CD8-positive, alpha-beta memory T cell (primary cell): ENCODE data around the gene NEDD8. TPM values are rescaled to one million over a fixed set of nuclear protein-coding genes. Genes with fewer than 3 reads are reported as not detected.
A peak's percentile ranks its signal among the peaks of the same experiment; 100 is the strongest.
"Not testable (repeated sequence)": the region's sequence is repeated elsewhere in the genome, so short reads cannot be mapped to it uniquely, and the experiment has no call there.

Experiments used
- CTCF ChIA-PET: fragments of 350-600 bp; sonication (Branson Sonifier 250); formaldehyde crosslinking; loops from one replicate; lab custom pipeline; 2021; ENCODE audit warnings: antibody characterized with exemption; lab: Charles Lee
- POLR2A ChIA-PET: fragments of 350-600 bp; sonication (Branson Sonifier 250); formaldehyde crosslinking; loops from one replicate; lab custom pipeline; 2021; ENCODE audit warnings: antibody characterized with exemption; lab: Charles Lee
- DNase-seq, 5 donors: peaks; one replicate each; pipeline versions ENCODE4 v3.0.0 to v3.0.0-alpha.2; 2020 to 2022; ENCODE audit warnings: mixed read lengths in 1 of 5
- H3K27ac ChIP-seq: one replicate; pipeline ENCODE4 v1.7.0; 2013; ENCODE audit warnings: low read depth, mild to moderate bottlenecking, low read length, moderate library complexity
- H3K27me3 ChIP-seq: 2 replicates; pipeline ENCODE4 v1.7.0; 2013; ENCODE audit warnings: low read length, mild to moderate bottlenecking; ENCODE audit not compliant: insufficient read depth, poor library complexity, severe bottlenecking
- H3K36me3 ChIP-seq: 2 replicates; pipeline ENCODE4 v1.7.0; 2013; ENCODE audit warnings: mild to moderate bottlenecking, low read length, moderate library complexity; ENCODE audit not compliant: insufficient read depth
- H3K4me1 ChIP-seq: 2 replicates; pipeline ENCODE4 v1.7.0; 2013; ENCODE audit warnings: mild to moderate bottlenecking, low read length, moderate library complexity; ENCODE audit not compliant: insufficient read depth
- H3K4me3 ChIP-seq: 2 replicates; pipeline ENCODE4 v1.7.0; 2013; ENCODE audit warnings: mild to moderate bottlenecking, low read length
- H3K9me3 ChIP-seq: 2 replicates; pipeline ENCODE4 v1.7.0; 2013; ENCODE audit warnings: mild to moderate bottlenecking, low read length
- H3K27ac Mint-ChIP-seq, 8 donors: one replicate each; pipeline ENCODE4 v1.8.0; 2020 to 2021; ENCODE audit warnings: mixed read lengths in 8 of 8, mild to moderate bottlenecking in 6 of 8, inconsistent platforms in 3 of 8, moderate library complexity in 3 of 8
- H3K27me3 Mint-ChIP-seq, 2 donors: one replicate each; pipeline ENCODE4 v1.8.0; 2020 to 2021; ENCODE audit warnings: mixed read lengths in 2 of 2, mild to moderate bottlenecking in 1 of 2, moderate library complexity in 1 of 2
- H3K36me3 Mint-ChIP-seq, 3 donors: one replicate each; pipeline ENCODE4 v1.8.0; 2020 to 2021; ENCODE audit warnings: mixed read lengths in 3 of 3, inconsistent platforms in 1 of 3, mild to moderate bottlenecking in 1 of 3
- H3K4me1 Mint-ChIP-seq, 3 donors: one replicate each; pipeline ENCODE4 v1.8.0; 2020 to 2021; ENCODE audit warnings: mixed read lengths in 3 of 3, inconsistent platforms in 1 of 3, mild to moderate bottlenecking in 1 of 3
- H3K4me3 Mint-ChIP-seq, 7 donors: one replicate each; pipeline ENCODE4 v1.8.0; 2020 to 2021; ENCODE audit warnings: mixed read lengths in 7 of 7, mild to moderate bottlenecking in 6 of 7, moderate library complexity in 4 of 7, inconsistent platforms in 2 of 7
- H3K9me3 Mint-ChIP-seq, 5 donors: one replicate each; pipeline ENCODE4 v1.8.0; 2020 to 2022; ENCODE audit warnings: mixed read lengths in 5 of 5, mild to moderate bottlenecking in 3 of 5, moderate library complexity in 2 of 5, inconsistent platforms in 1 of 5
- polyA plus RNA-seq: library from polyadenylated mRNA; unstranded; fragments of 300-500 nt; fragmentation: Illumina TruSeq; gene quantifications from one replicate; pipeline ENCODE4 v1.2.3, GENCODE V29; 2021
- total RNA-seq, 2 experiments: library from RNA; stranded (reverse); gene quantifications; one replicate each; pipeline ENCODE4 v1.2.3, GENCODE V29; 2021

The NEDD8 gene
- total and polyA plus RNA-seq, 3 experiments from 2014 or later: 232 to 364 (median 240) TPM

GRCh38 chr14:24207625-24208024 is 24.5 kb downstream of the NEDD8 start:
- no peaks in the 10 kb centered on the region for H3K9me3 ChIP-seq
- H3K4me3 ChIP-seq: no peak overlapping the region
- no peaks in the 10 kb centered on the region for H3K27me3 ChIP-seq
- H3K36me3 Mint-ChIP-seq: peaks cover 15 to 77% (median 23%) of the 10 kb centered on the region in 3 donors
- ChIA-PET CTCF (interaction anchor here (1.0 to 2.0 kb wide), 3 partner anchors 46 to 158 kb away, joined by 3 to 5 read pairs (median 3); partner anchors contain the start of genes IRF9, PSME2 and RNF31), POLR2A (interaction anchor here (0.6 kb wide), 1 partner anchor 36 kb away, joined by 12 read pairs; no protein-coding TSS in a partner anchor)
- H3K4me1 Mint-ChIP-seq: peaks cover 48 to 74% (median 57%) of the 10 kb centered on the region in 3 donors
- H3K9me3 Mint-ChIP-seq: peaks cover 0 to 2% (median 0%) of the 10 kb centered on the region in 5 donors
- H3K27me3 Mint-ChIP-seq: peaks cover 0 to 3% of the 10 kb centered on the region in 2 donors
- H3K4me1 ChIP-seq: peaks cover 23% of the 10 kb centered on the region
- H3K4me3 Mint-ChIP-seq: peak overlapping the region in 1 of 7 donors; percentile 22
- peaks cover 47% of the 10 kb centered on the region for H3K36me3 ChIP-seq
- DNase-seq: no peak
- H3K27ac ChIP-seq: no peak overlapping the region
- peak overlapping the region in 6 of 8 donors; percentile 77 to 97 (median 95) for H3K27ac Mint-ChIP-seq

GRCh38 chr14:24207104-24207551 is 25.0 kb downstream of the NEDD8 start:
- peaks cover 47% of the 10 kb centered on the region for H3K36me3 ChIP-seq
- H3K36me3 Mint-ChIP-seq: peaks cover 16 to 82% (median 25%) of the 10 kb centered on the region in 3 donors
- H3K4me1 Mint-ChIP-seq: peaks cover 45 to 72% (median 57%) of the 10 kb centered on the region in 3 donors
- POLR2A ChIA-PET: interaction anchor here (0.6 kb wide), 1 partner anchor 36 kb away, joined by 12 read pairs; no protein-coding TSS in a partner anchor
- no peaks in the 10 kb centered on the region for H3K27me3 ChIP-seq
- no peak overlapping the region for H3K27ac ChIP-seq
- peak overlapping the region in 3 of 7 donors; percentile 3 to 22 (median 17) for H3K4me3 Mint-ChIP-seq
- peak overlapping the region; percentile 48 to 97 (median 94) for H3K27ac Mint-ChIP-seq
- H3K9me3 Mint-ChIP-seq: peaks cover 0 to 2% (median 0%) of the 10 kb centered on the region in 5 donors
- H3K4me1 ChIP-seq: peaks cover 18% of the 10 kb centered on the region
- H3K4me3 ChIP-seq: no peak overlapping the region
- peaks cover 0 to 3% of the 10 kb centered on the region in 2 donors for H3K27me3 Mint-ChIP-seq
- CTCF ChIA-PET: interaction anchor here (1.0 to 2.0 kb wide), 3 partner anchors 9 to 159 kb away, joined by 3 to 6 read pairs (median 5); partner anchors contain the start of genes IRF9 and MDP1
- no peaks in the 10 kb centered on the region for H3K9me3 ChIP-seq
- peak in 4 of 5 donors; percentile 15 to 58 (median 35) for DNase-seq

- Histone ChIP-seq H3K27ac (no peak overlapping the region), H3K9me3 (no peaks in the 10 kb centered on the region), H3K4me1 (peaks cover 11% of the 10 kb centered on the region), H3K27me3 (no peaks in the 10 kb centered on the region), H3K4me3 (no peak overlapping the region), H3K36me3 (peaks cover 45% of the 10 kb centered on the region)
- no peak for DNase-seq
- Mint-ChIP-seq H3K36me3 (peaks cover 15 to 85% (median 25%) of the 10 kb centered on the region in 3 donors), H3K27ac (peak overlapping the region; percentile 39 to 97 (median 94)), H3K4me3 (peak overlapping the region in 4 of 7 donors; percentile 3 to 22 (median 18)), H3K27me3 (peaks cover 0 to 3% of the 10 kb centered on the region in 2 donors), H3K9me3 (peaks cover 0 to 2% (median 0%) of the 10 kb centered on the region in 5 donors), H3K4me1 (peaks cover 40 to 69% (median 54%) of the 10 kb centered on the region in 3 donors)
- POLR2A ChIA-PET: no interaction called here
- CTCF ChIA-PET: interaction anchor here (1.0 to 2.0 kb wide), 4 partner anchors 10 to 159 kb away, joined by 3 to 6 read pairs (median 4); partner anchors contain the start of genes IPO4, IRF9 and MDP1
These were observed 25.7 kb downstream of the NEDD8 start for GRCh38 chr14:24206260-24207103.

DNA sequence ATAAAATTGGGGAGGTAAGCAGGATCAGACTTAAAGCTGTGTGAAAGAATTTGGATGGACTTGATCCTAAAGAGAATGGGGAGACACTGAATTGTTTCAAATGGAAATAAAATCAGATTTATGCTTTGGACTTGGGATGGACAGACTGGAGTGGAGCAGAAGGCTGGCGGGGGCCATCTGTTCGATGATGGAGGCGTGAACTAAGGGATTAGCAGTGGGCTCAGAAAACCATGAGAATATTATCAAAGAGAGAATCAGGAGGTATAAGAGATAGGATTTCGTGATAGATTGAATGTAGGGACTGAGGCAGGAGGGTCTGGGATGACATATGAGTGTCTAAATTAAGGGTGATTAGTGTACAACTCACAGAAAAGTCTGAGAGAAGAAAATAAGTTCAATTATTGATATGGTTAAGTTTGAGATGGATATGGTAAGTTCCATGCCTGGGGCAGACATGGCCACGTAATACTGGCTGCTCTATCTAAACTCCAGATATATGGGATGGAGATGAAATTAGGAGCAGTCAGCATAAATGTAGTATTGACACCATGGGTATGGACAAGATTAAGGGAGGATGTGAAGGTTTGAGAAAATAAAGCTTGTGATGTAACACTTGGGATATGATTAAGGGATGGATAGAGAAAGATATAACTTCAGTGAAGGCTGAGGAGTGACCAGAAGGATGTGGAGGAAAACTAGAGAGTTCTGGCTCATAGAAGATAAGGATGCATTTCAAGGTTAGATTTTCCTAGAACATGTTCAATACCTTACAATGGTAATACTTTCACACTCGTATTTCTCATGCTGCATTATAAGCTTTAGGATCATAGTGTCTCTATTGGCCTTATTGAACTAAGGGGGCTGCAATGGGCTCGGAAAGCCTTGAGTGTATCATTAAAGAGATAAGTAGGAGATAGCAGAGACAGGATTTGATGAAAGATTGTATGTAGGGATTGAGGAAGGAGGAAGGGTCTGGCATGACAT is 27.7 kb downstream of the NEDD8 start:
- H3K4me3 Mint-ChIP-seq: no peak overlapping the region
- CTCF ChIA-PET: no interaction called here
- Histone ChIP-seq H3K9me3 (no peaks in the 10 kb centered on the region), H3K27ac (no peak overlapping the region), H3K4me3 (no peak overlapping the region), H3K36me3 (peaks cover 25% of the 10 kb centered on the region), H3K4me1 (peaks cover 8% of the 10 kb centered on the region), H3K27me3 (no peaks in the 10 kb centered on the region)
- peaks cover 11 to 73% (median 21%) of the 10 kb centered on the region in 3 donors for H3K36me3 Mint-ChIP-seq
- peak overlapping the region in 6 of 8 donors; percentile 9 to 96 (median 59) for H3K27ac Mint-ChIP-seq
- POLR2A ChIA-PET: interaction anchor here (0.6 kb wide), 1 partner anchor 38 kb away, joined by 9 read pairs; no protein-coding TSS in a partner anchor
- DNase-seq: no peak
- peaks cover 32 to 62% (median 45%) of the 10 kb centered on the region in 3 donors for H3K4me1 Mint-ChIP-seq
- H3K9me3 Mint-ChIP-seq: peaks cover 0 to 2% (median 0%) of the 10 kb centered on the region in 5 donors
- H3K27me3 Mint-ChIP-seq: peaks cover 0 to 3% of the 10 kb centered on the region in 2 donors

DNA sequence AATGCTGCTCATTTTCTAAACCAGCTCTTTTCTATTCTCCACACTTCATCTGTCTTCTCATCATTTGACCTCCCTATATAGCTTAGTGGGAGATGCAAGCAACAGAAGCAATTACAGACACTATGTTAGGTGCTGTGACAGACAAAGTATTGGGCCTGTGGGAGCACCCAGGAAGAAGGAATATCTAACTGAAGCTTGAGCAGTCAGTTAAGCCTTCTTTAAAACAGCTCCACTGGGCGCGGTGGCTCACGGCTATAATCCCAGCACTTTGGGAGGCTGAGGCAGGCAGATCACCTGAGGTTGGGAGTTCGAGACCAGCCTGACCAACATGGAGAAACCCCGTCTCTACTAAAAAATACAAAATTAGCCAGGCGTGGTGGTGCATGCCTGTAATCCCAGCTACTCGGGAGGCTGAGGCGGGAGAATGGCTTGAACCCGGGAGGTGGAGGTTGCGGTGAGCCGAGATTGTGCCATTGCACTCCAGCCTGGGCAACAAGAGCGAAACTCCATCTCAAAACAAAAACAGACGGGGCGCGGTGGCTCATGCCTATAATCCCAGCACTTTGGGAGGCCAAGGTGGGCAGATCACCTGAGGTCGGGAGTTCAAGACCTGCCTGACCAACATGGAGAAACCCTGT is 28.8 kb downstream of the NEDD8 start:
- DNase-seq, H3K4me3 Mint-ChIP-seq, H3K9me3 Mint-ChIP-seq, H3K27me3 Mint-ChIP-seq, H3K9me3 ChIP-seq, H3K4me3 ChIP-seq, H3K27ac ChIP-seq, H3K27me3 ChIP-seq, POLR2A ChIA-PET: not testable (repeated sequence)
- H3K36me3 Mint-ChIP-seq: peaks cover 20 to 75% (median 22%) of the 10 kb centered on the region in 3 donors
- peaks cover 18% of the 10 kb centered on the region for H3K36me3 ChIP-seq
- H3K4me1 ChIP-seq: peaks cover 14% of the 10 kb centered on the region
- CTCF ChIA-PET: interaction anchor here (1.6 kb wide), 1 partner anchor 9 kb away, joined by 3 read pairs; no protein-coding TSS in a partner anchor
- peaks cover 38 to 68% (median 51%) of the 10 kb centered on the region in 3 donors for H3K4me1 Mint-ChIP-seq
- peak overlapping the region in 2 of 8 donors; percentile 14 to 82 for H3K27ac Mint-ChIP-seq

DNA sequence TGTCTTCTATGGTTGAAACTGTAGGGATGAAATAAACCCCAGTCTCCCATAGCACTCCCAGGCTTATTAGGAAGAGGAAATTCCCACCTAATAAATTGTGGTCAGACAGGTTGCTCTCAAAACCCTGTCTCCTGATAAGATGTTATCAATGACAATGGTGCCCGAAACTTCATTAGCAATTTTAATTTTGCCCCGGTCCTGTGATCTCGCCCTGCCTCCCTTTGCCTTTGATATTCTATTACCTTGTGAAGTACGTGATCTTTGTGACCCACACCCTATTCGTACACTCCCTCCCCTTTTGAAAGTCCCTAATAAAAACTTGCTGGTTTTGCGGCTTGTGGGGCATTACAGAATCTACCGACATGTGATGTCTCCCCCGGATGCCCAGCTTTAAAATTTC is 29.6 kb downstream of the NEDD8 start:
- POLR2A ChIA-PET, H3K4me3 Mint-ChIP-seq, H3K9me3 Mint-ChIP-seq, H3K27ac ChIP-seq, H3K27me3 ChIP-seq, H3K4me3 ChIP-seq, H3K27me3 Mint-ChIP-seq, H3K9me3 ChIP-seq, DNase-seq, H3K27ac Mint-ChIP-seq: not testable (repeated sequence)
- Mint-ChIP-seq H3K4me1 (peaks cover 37 to 64% (median 43%) of the 10 kb centered on the region in 3 donors), H3K36me3 (peaks cover 20 to 69% (median 22%) of the 10 kb centered on the region in 3 donors)
- peaks cover 14% of the 10 kb centered on the region for H3K4me1 ChIP-seq
- peaks cover 10% of the 10 kb centered on the region for H3K36me3 ChIP-seq
- CTCF ChIA-PET: interaction anchor here (1.6 kb wide), 1 partner anchor 10 kb away, joined by 3 read pairs; no protein-coding TSS in a partner anchor
